Tibial nerve (tissue), 4 donors: ENCODE results near the gene NKTR. TPM values are rescaled to one million over a fixed set of nuclear protein-coding genes. Genes with fewer than 3 reads are reported as not detected.

ENCODE experiments used
- DNase-seq, 2 donors: peaks; one replicate each; pipeline ENCODE4 v3.0.0-alpha.2; 2019; ENCODE audit warnings: low spot score in 2 of 2
- H3K27ac ChIP-seq, 4 donors: fragments of 200-600 bp; sonication (generic) in 3 of 4; one replicate each; pipeline ENCODE4 v1.5.1; 2017 to 2019; ENCODE audit warnings: mild to moderate bottlenecking in 1 of 4
- H3K27me3 ChIP-seq, 2 donors: fragments of 200-600 bp; sonication (generic) in 1 of 2; one replicate each; pipeline versions ENCODE4 v1.5.1 to v1.6.0; 2017 to 2019
- H3K36me3 ChIP-seq, 3 donors: fragments of 200-600 bp; sonication (generic); one replicate each; pipeline ENCODE4 v1.5.1; 2018 to 2019
- H3K4me1 ChIP-seq, 4 donors: fragments of 200-600 bp; sonication (generic) in 3 of 4; one replicate each; pipeline ENCODE4 v1.5.1; 2017 to 2019
- H3K4me3 ChIP-seq, 4 donors: fragments of 200-600 bp; sonication (generic) in 3 of 4; one replicate each; pipeline ENCODE4 v1.5.1; 2017 to 2019; ENCODE audit warnings: mild to moderate bottlenecking in 1 of 4, moderate library complexity in 1 of 4
- H3K9me3 ChIP-seq, 4 donors: fragments of 200-600 bp; sonication (generic) in 3 of 4; one replicate each; pipeline ENCODE4 v1.5.1; 2017 to 2019
- CTCF ChIP-seq, 5 experiments: fragments of 200-600 bp in 3 of 5; fragments of 450-650 bp in 2 of 5; sonication (generic) in 3 of 5; IDR thresholded peaks; one replicate each; pipeline ENCODE4 v1.5.1; 2016 to 2019; ENCODE audit warnings: antibody characterized with exemption in 5 of 5, mild to moderate bottlenecking in 3 of 5, moderate library complexity in 2 of 5
- EP300 ChIP-seq, 2 donors: sonication (generic); formaldehyde crosslinking; IDR thresholded peaks; one replicate each; pipeline ENCODE4 v1.6.1; 2017; ENCODE audit warnings: antibody characterized with exemption in 2 of 2, mild to moderate bottlenecking in 1 of 2
- POLR2A ChIP-seq, 2 donors: fragments of 450-650 bp; IDR thresholded peaks; one replicate each; pipeline ENCODE4 v1.6.1; 2017; ENCODE audit warnings: antibody characterized with exemption in 2 of 2, mild to moderate bottlenecking in 2 of 2, moderate library complexity in 2 of 2
- WGBS, 2 donors: methylation state at CpG; one replicate each; pipeline ENCODE4 v1.1.5; 2018; 5-methylcytosine and 5-hydroxymethylcytosine counted together
- total RNA-seq, 4 donors: library from RNA; depleted of rRNA; stranded (reverse); fragments of >200 nt; gene quantifications; one replicate each; pipeline ENCODE4 v1.1.0, GENCODE V29; 2016

The NKTR gene
- total RNA-seq, 4 donors from 2014 or later: 122 to 175 (median 146) TPM

DNA sequence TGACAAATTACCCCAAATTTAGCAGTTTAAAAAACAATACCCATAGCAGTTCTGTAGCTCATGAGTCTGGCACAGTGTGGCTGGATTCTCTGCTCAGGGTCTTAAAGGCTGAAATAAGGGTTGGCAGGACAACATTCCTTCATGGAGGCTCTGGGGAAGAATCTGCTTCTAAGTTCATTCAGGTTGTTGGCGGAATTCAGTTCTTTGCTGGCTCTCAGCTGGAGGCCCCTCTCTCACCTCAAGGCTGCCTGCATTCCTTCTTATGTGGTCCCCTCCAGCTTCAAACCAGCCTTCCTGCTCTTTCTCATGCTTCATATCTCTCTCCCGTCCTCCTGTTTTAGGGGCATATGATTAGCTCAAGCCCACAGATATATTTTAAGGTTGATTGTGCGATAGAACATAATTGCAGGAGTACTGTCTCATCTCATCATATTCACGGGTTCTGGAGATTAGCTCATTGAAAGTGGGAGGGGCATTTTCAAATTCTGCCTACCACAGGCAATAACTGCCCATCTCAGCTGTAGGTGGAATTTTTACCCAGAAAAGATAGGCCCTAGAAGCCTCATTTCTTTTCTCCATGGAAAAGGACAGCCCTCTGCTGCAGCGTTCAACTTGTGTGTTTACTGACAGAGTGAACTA, 47.5 kb downstream of the NKTR start:
- H3K27me3 ChIP-seq: no peaks in the 10 kb centered on the region
- no peak for DNase-seq
- peak overlapping the region; percentile 0 to 96 (median 58) for H3K27ac ChIP-seq
- H3K4me1 ChIP-seq: peaks cover 0 to 55% (median 21%) of the 10 kb centered on the region in 4 donors
- 68 to 76% methylated on average over 5 of the region's 5 CpGs for WGBS, 2 donors
- H3K4me3 ChIP-seq: no peak overlapping the region
- TF ChIP-seq POLR2A (IDR thresholded peaks at IDR 0.05): no peak
- TF ChIP-seq EP300 (IDR thresholded peaks at IDR 0.05): no peak
- TF ChIP-seq CTCF (IDR thresholded peaks at IDR 0.05): no peak
- H3K36me3 ChIP-seq: peaks cover 0 to 60% (median 6%) of the 10 kb centered on the region in 3 donors
- H3K9me3 ChIP-seq: no peaks in the 10 kb centered on the region

GRCh38 chr3:42649006-42649405, 48.5 kb downstream of the NKTR start:
- Histone ChIP-seq H3K36me3 (peaks cover 0 to 49% (median 4%) of the 10 kb centered on the region in 3 donors), H3K27ac (peak overlapping the region; percentile 20 to 96 (median 75)), H3K27me3 (no peaks in the 10 kb centered on the region), H3K4me3 (no peak overlapping the region), H3K4me1 (peaks cover 0 to 63% (median 26%) of the 10 kb centered on the region in 4 donors), H3K9me3 (no peaks in the 10 kb centered on the region)
- 38 to 43% methylated on average over 2 of the region's 2 CpGs for WGBS, 2 donors
- TF ChIP-seq POLR2A (IDR thresholded peaks at IDR 0.05): no peak
- TF ChIP-seq EP300 (IDR thresholded peaks at IDR 0.05): peak in 1 of 2 donors; percentile 21
- no peak for DNase-seq

- peaks cover 0 to 64% (median 26%) of the 10 kb centered on the region in 4 donors for H3K4me1 ChIP-seq
- H3K36me3 ChIP-seq: peaks cover 0 to 42% (median 2%) of the 10 kb centered on the region in 3 donors
- WGBS, 2 donors: 81 to 84% methylated on average over 4 of the region's 4 CpGs
- no peak for TF ChIP-seq EP300 (IDR thresholded peaks at IDR 0.05)
- no peak for TF ChIP-seq CTCF (IDR thresholded peaks at IDR 0.05)
- no peak for TF ChIP-seq POLR2A (IDR thresholded peaks at IDR 0.05)
- H3K27me3 ChIP-seq: no peaks in the 10 kb centered on the region
- DNase-seq: no peak
- no peak overlapping the region for H3K4me3 ChIP-seq
- no peaks in the 10 kb centered on the region for H3K9me3 ChIP-seq
- H3K27ac ChIP-seq: peak overlapping the region; percentile 39 to 96 (median 75)
These were observed 49.3 kb downstream of the NKTR start for GRCh38 chr3:42649783-42650182.

DNA sequence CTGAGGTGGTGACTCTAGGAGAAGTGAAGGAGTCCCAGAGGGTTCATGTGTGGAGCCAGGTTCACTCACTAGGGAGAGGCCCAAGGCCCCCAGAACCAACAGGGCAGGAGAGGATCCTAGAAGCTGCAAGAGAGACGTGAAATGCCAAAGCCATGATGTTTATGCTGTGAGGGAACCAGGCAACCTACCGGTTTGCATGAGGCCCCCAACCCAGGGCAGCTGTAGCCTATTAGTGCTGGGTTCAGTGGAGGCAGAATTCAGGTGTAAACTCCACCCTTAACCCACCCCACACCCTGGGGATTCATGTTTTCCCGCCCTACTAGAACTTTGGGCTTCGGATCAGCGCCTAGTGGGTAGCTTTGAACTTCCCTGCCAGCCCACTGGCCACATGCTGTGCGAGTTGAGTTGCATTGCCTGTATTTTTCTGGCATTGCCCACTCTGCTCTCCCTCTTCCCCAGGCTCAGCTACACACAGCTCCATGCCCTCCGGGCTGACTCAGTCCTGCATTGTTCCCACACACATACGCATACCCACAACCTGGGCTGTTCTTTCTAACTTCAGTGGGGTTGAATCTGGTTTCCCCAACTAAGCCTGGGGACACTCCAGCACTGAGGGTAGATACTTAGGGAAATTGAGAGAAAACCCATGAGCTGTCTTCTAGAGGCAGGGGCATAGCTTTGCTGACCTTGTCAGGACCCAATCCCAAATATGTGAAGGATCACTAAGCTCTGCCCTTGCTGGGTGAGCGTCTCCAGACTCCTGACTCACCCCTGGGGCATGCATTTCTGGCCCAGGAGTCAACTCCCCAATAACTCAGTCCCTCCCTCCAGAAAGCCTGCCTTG, 51.0 kb downstream of the NKTR start:
- Histone ChIP-seq H3K4me1 (peaks cover 0 to 81% (median 30%) of the 10 kb centered on the region in 4 donors), H3K27ac (peak overlapping the region; percentile 85 to 98 (median 96)), H3K27me3 (no peaks in the 10 kb centered on the region), H3K36me3 (peaks cover 0 to 25% (median 0%) of the 10 kb centered on the region in 3 donors), H3K4me3 (peak overlapping the region in 1 of 4 donors; percentile 72), H3K9me3 (no peaks in the 10 kb centered on the region)
- DNase-seq: no peak
- 42 to 57% methylated on average over 8 to 9 of the region's 9 CpGs for WGBS, 2 donors
- TF ChIP-seq EP300 (IDR thresholded peaks at IDR 0.05) (peak in 1 of 2 donors; percentile 46), CTCF (IDR thresholded peaks at IDR 0.05) (no peak), POLR2A (IDR thresholded peaks at IDR 0.05) (no peak)

DNA sequence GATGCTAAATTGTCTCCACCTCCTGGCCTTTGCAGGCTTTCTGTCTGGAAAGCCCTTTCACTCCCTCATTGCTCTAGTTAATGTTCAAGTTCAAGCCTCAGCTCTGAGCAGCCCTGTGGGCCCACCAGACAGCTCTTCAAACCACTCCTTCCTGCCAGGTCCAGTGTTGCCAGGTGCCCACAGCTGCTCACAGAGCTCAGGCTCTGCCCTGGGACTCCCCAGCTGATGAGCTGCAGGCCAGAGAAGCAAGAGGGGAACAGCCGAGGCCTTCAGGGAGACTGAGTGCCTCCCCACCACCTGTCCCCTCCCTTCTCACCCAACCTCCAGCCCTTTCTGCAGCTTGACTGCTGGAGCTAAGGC, 51.7 kb downstream of the NKTR start:
- peak overlapping the region; percentile 85 to 98 (median 96) for H3K27ac ChIP-seq
- no peaks in the 10 kb centered on the region for H3K9me3 ChIP-seq
- H3K4me3 ChIP-seq: peak overlapping the region; percentile 72 to 88 (median 80)
- H3K27me3 ChIP-seq: no peaks in the 10 kb centered on the region
- no peak for TF ChIP-seq EP300 (IDR thresholded peaks at IDR 0.05)
- TF ChIP-seq CTCF (IDR thresholded peaks at IDR 0.05): no peak
- TF ChIP-seq POLR2A (IDR thresholded peaks at IDR 0.05): no peak
- peaks cover 0 to 18% (median 0%) of the 10 kb centered on the region in 3 donors for H3K36me3 ChIP-seq
- H3K4me1 ChIP-seq: peaks cover 0 to 87% (median 30%) of the 10 kb centered on the region in 4 donors
- 36 to 67% methylated on average over 1 of the region's 1 CpG for WGBS, 2 donors
- no peak for DNase-seq
